ENCODE results near the gene ZNF318.

The ZNF318 gene

GRCh38 chr6:43331891-43332290, 37.6 kb downstream of the ZNF318 start:
- Histone ChIP-seq H3K27me3 (ENCODE audit: control insufficient read depth in 3 of 3, insufficient read depth in 3 of 3, low read depth in 1 of 3, low read length in 3 of 3) (no peaks in the 10 kb centered on the region), H2BK120ac (ENCODE audit: low read depth, low read length) (no peak overlapping the region), H2AK5ac (ENCODE audit: low read depth, low read length) (no peak overlapping the region), H3K4me3 (ENCODE audit: low read length in 2 of 2) (no peak overlapping the region), H2BK12ac (ENCODE audit: low read length) (no peak overlapping the region), H3K79me1 (ENCODE audit: low read depth, low read length) (no peaks in the 10 kb centered on the region), H3K36me3 (replicated peaks in 1 of 2; ENCODE audit: control insufficient read depth in 2 of 2, insufficient read depth in 2 of 2, low read length in 2 of 2) (peaks cover 3 to 8% of the 10 kb centered on the region in 2 donors), H4K8ac (ENCODE audit: low read depth, low read length) (no peak overlapping the region), H2AFZ (ENCODE audit: low read length) (no peak overlapping the region), H3K4me2 (ENCODE audit: insufficient read depth, low read length, poor library complexity, severe bottlenecking) (no peak overlapping the region), H3K18ac (ENCODE audit: low read length) (no peak overlapping the region), H3K9me3 (replicated peaks in 1 of 2; ENCODE audit: control insufficient read depth in 2 of 2, insufficient read depth in 1 of 2, low read depth in 1 of 2, low read length in 2 of 2) (no peaks in the 10 kb centered on the region), H4K91ac (ENCODE audit: low read depth, low read length, poor library complexity) (no peak overlapping the region), H3K27ac (replicated peaks; ENCODE audit: low read length) (no peak overlapping the region), H3K4me1 (ENCODE audit: control insufficient read depth in 2 of 2, insufficient read depth in 1 of 2, low read depth in 1 of 2, low read length in 2 of 2) (no peaks in the 10 kb centered on the region), H3K4ac (ENCODE audit: low read length) (no peak overlapping the region), H2BK5ac (ENCODE audit: low read length) (no peak overlapping the region), H2BK15ac (ENCODE audit: low read length) (no peak overlapping the region), H3K23ac (ENCODE audit: low read depth, low read length, poor library complexity) (no peak overlapping the region), H3K14ac (ENCODE audit: low read length) (no peak overlapping the region), H3K9ac (ENCODE audit: low read depth, low read length, poor library complexity) (no peak overlapping the region)
- no peak for DNase-seq (ENCODE audit: low spot score)
- 100% methylated on average over 2 of the region's 4 CpGs; no CpG with 5 or more reads in 1 of the 2 donors for WGBS, 2 donors (ENCODE audit: extremely low coverage in 2 of 2, insufficient read length in 2 of 2, insufficient replicate concordance in 1 of 2)

GRCh38 chr6:43331470-43331869, 38.0 kb downstream of the ZNF318 start:
- Histone ChIP-seq H3K4me1 (ENCODE audit: control insufficient read depth in 2 of 2, insufficient read depth in 1 of 2, low read depth in 1 of 2, low read length in 2 of 2) (no peaks in the 10 kb centered on the region), H2AFZ (ENCODE audit: low read length) (no peak overlapping the region), H3K4me2 (ENCODE audit: insufficient read depth, low read length, poor library complexity, severe bottlenecking) (no peak overlapping the region), H3K14ac (ENCODE audit: low read length) (no peak overlapping the region), H2AK5ac (ENCODE audit: low read depth, low read length) (no peak overlapping the region), H3K4ac (ENCODE audit: low read length) (no peak overlapping the region), H2BK5ac (ENCODE audit: low read length) (no peak overlapping the region), H3K9ac (ENCODE audit: low read depth, low read length, poor library complexity) (no peak overlapping the region), H4K8ac (ENCODE audit: low read depth, low read length) (no peak overlapping the region), H3K36me3 (replicated peaks in 1 of 2; ENCODE audit: control insufficient read depth in 2 of 2, insufficient read depth in 2 of 2, low read length in 2 of 2) (peaks cover 2 to 5% of the 10 kb centered on the region in 2 donors), H4K91ac (ENCODE audit: low read depth, low read length, poor library complexity) (no peak overlapping the region), H3K27ac (replicated peaks; ENCODE audit: low read length) (no peak overlapping the region), H3K79me1 (ENCODE audit: low read depth, low read length) (no peaks in the 10 kb centered on the region), H2BK120ac (ENCODE audit: low read depth, low read length) (no peak overlapping the region), H2BK15ac (ENCODE audit: low read length) (no peak overlapping the region), H3K9me3 (replicated peaks in 1 of 2; ENCODE audit: control insufficient read depth in 2 of 2, insufficient read depth in 1 of 2, low read depth in 1 of 2, low read length in 2 of 2) (no peaks in the 10 kb centered on the region), H3K4me3 (ENCODE audit: low read length in 2 of 2) (no peak overlapping the region), H3K18ac (ENCODE audit: low read length) (no peak overlapping the region), H3K23ac (ENCODE audit: low read depth, low read length, poor library complexity) (no peak overlapping the region), H3K27me3 (ENCODE audit: control insufficient read depth in 3 of 3, insufficient read depth in 3 of 3, low read depth in 1 of 3, low read length in 3 of 3) (no peaks in the 10 kb centered on the region), H2BK12ac (ENCODE audit: low read length) (no peak overlapping the region)
- DNase-seq (ENCODE audit: low spot score): no peak
- no CpG with 5 or more reads among the region's 1 CpG for WGBS, 2 donors (ENCODE audit: extremely low coverage in 2 of 2, insufficient read length in 2 of 2, insufficient replicate concordance in 1 of 2)

GRCh38 chr6:43328528-43328927, 40.9 kb downstream of the ZNF318 start:
- no peaks in the 10 kb centered on the region for H3K4me1 ChIP-seq (ENCODE audit: control insufficient read depth in 2 of 2, insufficient read depth in 1 of 2, low read depth in 1 of 2, low read length in 2 of 2)
- no peak overlapping the region for H4K91ac ChIP-seq (ENCODE audit: low read depth, low read length, poor library complexity)
- no peak overlapping the region for H3K18ac ChIP-seq (ENCODE audit: low read length)
- H2BK15ac ChIP-seq (ENCODE audit: low read length): no peak overlapping the region
- no peaks in the 10 kb centered on the region for H3K9me3 ChIP-seq (replicated peaks in 1 of 2; ENCODE audit: control insufficient read depth in 2 of 2, insufficient read depth in 1 of 2, low read depth in 1 of 2, low read length in 2 of 2)
- no peak overlapping the region for H3K4ac ChIP-seq (ENCODE audit: low read length)
- no CpG with 5 or more reads among the region's 1 CpG for WGBS, 2 donors (ENCODE audit: extremely low coverage in 2 of 2, insufficient read length in 2 of 2, insufficient replicate concordance in 1 of 2)
- H3K9ac ChIP-seq (ENCODE audit: low read depth, low read length, poor library complexity): no peak overlapping the region
- no peak overlapping the region for H2BK5ac ChIP-seq (ENCODE audit: low read length)
- H2AFZ ChIP-seq (ENCODE audit: low read length): no peak overlapping the region
- H3K79me1 ChIP-seq (ENCODE audit: low read depth, low read length): no peaks in the 10 kb centered on the region
- no peak overlapping the region for H3K23ac ChIP-seq (ENCODE audit: low read depth, low read length, poor library complexity)
- no peak overlapping the region for H2BK12ac ChIP-seq (ENCODE audit: low read length)
- no peaks in the 10 kb centered on the region for H3K36me3 ChIP-seq (replicated peaks in 1 of 2; ENCODE audit: control insufficient read depth in 2 of 2, insufficient read depth in 2 of 2, low read length in 2 of 2)
- H3K14ac ChIP-seq (ENCODE audit: low read length): no peak overlapping the region
- H2AK5ac ChIP-seq (ENCODE audit: low read depth, low read length): no peak overlapping the region
- H3K27me3 ChIP-seq (ENCODE audit: control insufficient read depth in 3 of 3, insufficient read depth in 3 of 3, low read depth in 1 of 3, low read length in 3 of 3): no peaks in the 10 kb centered on the region
- H2BK120ac ChIP-seq (ENCODE audit: low read depth, low read length): no peak overlapping the region
- H3K27ac ChIP-seq (replicated peaks; ENCODE audit: low read length): no peak overlapping the region
- no peak overlapping the region for H3K4me2 ChIP-seq (ENCODE audit: insufficient read depth, low read length, poor library complexity, severe bottlenecking)
- DNase-seq (ENCODE audit: low spot score): no peak
- no peak overlapping the region for H3K4me3 ChIP-seq (ENCODE audit: low read length in 2 of 2)
- no peak overlapping the region for H4K8ac ChIP-seq (ENCODE audit: low read depth, low read length)

- no peak overlapping the region for H2BK12ac ChIP-seq (ENCODE audit: low read length)
- H3K4me2 ChIP-seq (ENCODE audit: insufficient read depth, low read length, poor library complexity, severe bottlenecking): no peak overlapping the region
- H3K4me3 ChIP-seq (ENCODE audit: low read length in 2 of 2): no peak overlapping the region
- H3K9me3 ChIP-seq (replicated peaks in 1 of 2; ENCODE audit: control insufficient read depth in 2 of 2, insufficient read depth in 1 of 2, low read depth in 1 of 2, low read length in 2 of 2): no peaks in the 10 kb centered on the region
- no peaks in the 10 kb centered on the region for H3K4me1 ChIP-seq (ENCODE audit: control insufficient read depth in 2 of 2, insufficient read depth in 1 of 2, low read depth in 1 of 2, low read length in 2 of 2)
- no peak overlapping the region for H3K9ac ChIP-seq (ENCODE audit: low read depth, low read length, poor library complexity)
- H2AK5ac ChIP-seq (ENCODE audit: low read depth, low read length): no peak overlapping the region
- H3K27ac ChIP-seq (replicated peaks; ENCODE audit: low read length): no peak overlapping the region
- no peak overlapping the region for H2AFZ ChIP-seq (ENCODE audit: low read length)
- no peaks in the 10 kb centered on the region for H3K27me3 ChIP-seq (ENCODE audit: control insufficient read depth in 3 of 3, insufficient read depth in 3 of 3, low read depth in 1 of 3, low read length in 3 of 3)
- no peak overlapping the region for H4K91ac ChIP-seq (ENCODE audit: low read depth, low read length, poor library complexity)
- H2BK15ac ChIP-seq (ENCODE audit: low read length): no peak overlapping the region
- DNase-seq (ENCODE audit: low spot score): no peak
- WGBS, 2 donors (ENCODE audit: extremely low coverage in 2 of 2, insufficient read length in 2 of 2, insufficient replicate concordance in 1 of 2): no CpG with 5 or more reads among the region's 1 CpG
- H3K23ac ChIP-seq (ENCODE audit: low read depth, low read length, poor library complexity): no peak overlapping the region
- H2BK5ac ChIP-seq (ENCODE audit: low read length): no peak overlapping the region
- H3K14ac ChIP-seq (ENCODE audit: low read length): no peak overlapping the region
- H3K79me1 ChIP-seq (ENCODE audit: low read depth, low read length): no peaks in the 10 kb centered on the region
- no peak overlapping the region for H4K8ac ChIP-seq (ENCODE audit: low read depth, low read length)
- no peaks in the 10 kb centered on the region for H3K36me3 ChIP-seq (replicated peaks in 1 of 2; ENCODE audit: control insufficient read depth in 2 of 2, insufficient read depth in 2 of 2, low read length in 2 of 2)
- H3K4ac ChIP-seq (ENCODE audit: low read length): no peak overlapping the region
- H2BK120ac ChIP-seq (ENCODE audit: low read depth, low read length): no peak overlapping the region
- no peak overlapping the region for H3K18ac ChIP-seq (ENCODE audit: low read length)
These were observed 43.6 kb downstream of the ZNF318 start for GRCh38 chr6:43325876-43326275.

Data from neuronal stem cell (in vitro differentiated cells).